Measurements from ENCODE around the gene DNAH6.

DNA sequence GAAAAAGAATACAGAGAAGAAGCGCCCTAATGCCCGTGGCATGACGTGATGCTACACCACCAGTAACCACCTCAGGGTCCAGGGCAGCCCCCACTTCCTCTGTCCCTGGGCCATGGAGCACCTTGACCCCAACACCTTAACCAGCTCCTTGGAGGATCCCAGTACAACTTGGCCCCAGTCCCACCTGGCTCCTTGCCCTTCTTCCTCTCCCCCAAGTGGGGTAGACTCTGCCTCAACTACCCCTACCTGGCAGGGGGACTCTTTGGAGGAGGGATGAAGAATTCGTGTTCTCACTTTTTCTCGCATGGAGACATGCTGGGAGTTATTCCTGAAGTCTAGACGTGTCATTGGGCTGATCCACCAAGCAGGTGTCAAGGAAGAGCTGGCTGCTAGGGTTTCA lies 345.7 kb downstream of the DNAH6 start:
- TF ChIP-seq, protein P1, sequence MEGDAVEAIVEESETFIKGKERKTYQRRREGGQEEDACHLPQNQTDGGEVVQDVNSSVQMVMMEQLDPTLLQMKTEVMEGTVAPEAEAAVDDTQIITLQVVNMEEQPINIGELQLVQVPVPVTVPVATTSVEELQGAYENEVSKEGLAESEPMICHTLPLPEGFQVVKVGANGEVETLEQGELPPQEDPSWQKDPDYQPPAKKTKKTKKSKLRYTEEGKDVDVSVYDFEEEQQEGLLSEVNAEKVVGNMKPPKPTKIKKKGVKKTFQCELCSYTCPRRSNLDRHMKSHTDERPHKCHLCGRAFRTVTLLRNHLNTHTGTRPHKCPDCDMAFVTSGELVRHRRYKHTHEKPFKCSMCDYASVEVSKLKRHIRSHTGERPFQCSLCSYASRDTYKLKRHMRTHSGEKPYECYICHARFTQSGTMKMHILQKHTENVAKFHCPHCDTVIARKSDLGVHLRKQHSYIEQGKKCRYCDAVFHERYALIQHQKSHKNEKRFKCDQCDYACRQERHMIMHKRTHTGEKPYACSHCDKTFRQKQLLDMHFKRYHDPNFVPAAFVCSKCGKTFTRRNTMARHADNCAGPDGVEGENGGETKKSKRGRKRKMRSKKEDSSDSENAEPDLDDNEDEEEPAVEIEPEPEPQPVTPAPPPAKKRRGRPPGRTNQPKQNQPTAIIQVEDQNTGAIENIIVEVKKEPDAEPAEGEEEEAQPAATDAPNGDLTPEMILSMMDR (conservative IDR thresholded peaks at IDR 0.05; ENCODE audit: low read depth, low read length), result no peak
- no peak for TF ChIP-seq EZH2 (IDR thresholded peaks at IDR 0.05; ENCODE audit: borderline replicate concordance, low read depth, low read length, poor library complexity, severe bottlenecking)
